BLaER1 treated with 17β-estradiol and CSF1 and Interleukin-3, amounts not matched to agents 10 nM and 100 nM (cell line): ENCODE measurements around the gene PARP14.
"Not testable (repeated sequence)": the region's sequence is repeated elsewhere in the genome, so short reads cannot be mapped to it uniquely, and the experiment has no call there.

ENCODE experiments used
- H3K27ac ChIP-seq, 11 experiments: shearing (Covaris generic); formaldehyde crosslinking; 2 replicates each; pipeline ENCODE4 v1.8.1; 2022
- H3K27me3 ChIP-seq, 11 experiments: shearing (Covaris generic); formaldehyde crosslinking; 2 replicates each; pipeline ENCODE4 v1.8.1; 2022
- H3K36me3 ChIP-seq, 11 experiments: shearing (Covaris generic); formaldehyde crosslinking; 2 replicates each; pipeline ENCODE4 v1.8.1; 2022
- H3K4me1 ChIP-seq, 10 experiments: shearing (Covaris generic); formaldehyde crosslinking; 2 replicates each; pipeline ENCODE4 v1.8.1; 2022
- H3K4me2 ChIP-seq, 11 experiments: shearing (Covaris generic); formaldehyde crosslinking; 2 replicates each; pipeline ENCODE4 v1.8.1; 2022
- H3K4me3 ChIP-seq, 10 experiments: shearing (Covaris generic); formaldehyde crosslinking; 2 replicates each; pipeline ENCODE4 v1.8.1; 2022
- H3K9ac ChIP-seq, 11 experiments: shearing (Covaris generic); formaldehyde crosslinking; 2 replicates each; pipeline ENCODE4 v1.8.1; 2022
- H3K9me3 ChIP-seq, 11 experiments: shearing (Covaris generic); formaldehyde crosslinking; replicated peaks in 1 of 11; 2 replicates each; pipeline ENCODE4 v1.8.1; 2022
- H4K20me1 ChIP-seq, 11 experiments: shearing (Covaris generic); formaldehyde crosslinking; 2 replicates each; pipeline ENCODE4 v1.8.1; 2022
- Cebpa-rat ChIP-seq, 11 experiments: shearing (Covaris generic); IDR thresholded peaks; 2 replicates each; pipeline ENCODE4 v1.8.1; 2022

PARP14 gene

GRCh38 chr3:122697952-122698620 lies 17.4 kb downstream of the PARP14 start:
- Histone ChIP-seq H3K9me3 (no peaks in the 10 kb centered on the region), H3K9ac (no peak overlapping the region), H3K36me3 (peaks cover 0 to 100% (median 99%) of the 10 kb centered on the region in 11 experiments; a peak in 20 of 22 replicates), H3K27ac (no peak overlapping the region), H3K4me1 (peaks cover 0 to 13% (median 8%) of the 10 kb centered on the region in 10 experiments; a peak in 10 of 20 replicates), H3K4me2 (no peak overlapping the region), H3K4me3 (no peak overlapping the region), H3K27me3 (no peaks in the 10 kb centered on the region), H4K20me1 (peaks cover 0 to 37% (median 5%) of the 10 kb centered on the region in 11 experiments; a peak in 6 of 22 replicates)
- TF ChIP-seq Cebpa-rat (IDR thresholded peaks at IDR 0.05) = no peak

- H3K9me3 ChIP-seq = no peaks in the 10 kb centered on the region
- no peak overlapping the region for H3K4me3 ChIP-seq
These were observed 19.6 kb downstream of the PARP14 start for GRCh38 chr3:122700193-122700592.

GRCh38 chr3:122705379-122705778 lies 24.7 kb downstream of the PARP14 start:
- H3K4me3 ChIP-seq = no peak overlapping the region

More at GRCh38 chr3:122700193-122700592, 19.6 kb downstream of the PARP14 start:
- Histone ChIP-seq H3K27ac (no peak overlapping the region), H3K9ac (no peak overlapping the region), H3K4me1 (peaks cover 0 to 5% (median 0%) of the 10 kb centered on the region in 10 experiments; a peak in 4 of 20 replicates), H3K27me3 (no peaks in the 10 kb centered on the region), H4K20me1 (peaks cover 0 to 38% (median 5%) of the 10 kb centered on the region in 11 experiments; a peak in 6 of 22 replicates), H3K36me3 (peaks cover 0 to 100% (median 98%) of the 10 kb centered on the region in 11 experiments; a peak in 20 of 22 replicates), H3K4me2 (no peak overlapping the region)
- no peak for TF ChIP-seq Cebpa-rat (IDR thresholded peaks at IDR 0.05)

GRCh38 chr3:122710616-122711251 lies 30.1 kb downstream of the PARP14 start:
- H3K4me2 ChIP-seq, H3K27ac ChIP-seq, H4K20me1 ChIP-seq, H3K9ac ChIP-seq, H3K4me3 ChIP-seq, H3K27me3 ChIP-seq: not testable (repeated sequence)
- H3K4me1 ChIP-seq = peaks cover 0 to 10% (median 0%) of the 10 kb centered on the region in 10 experiments; a peak in 3 of 20 replicates
- H3K36me3 ChIP-seq = peaks cover 0 to 100% (median 90%) of the 10 kb centered on the region in 11 experiments; a peak in 21 of 22 replicates
- peaks cover 0 to 22% (median 8%) of the 10 kb centered on the region in 11 experiments; a peak in 9 of 22 replicates for H3K9me3 ChIP-seq

More at GRCh38 chr3:122705379-122705778, 24.7 kb downstream of the PARP14 start:
- Histone ChIP-seq H3K9me3 (peaks cover 0 to 14% (median 7%) of the 10 kb centered on the region in 11 experiments; a peak in 9 of 22 replicates), H3K36me3 (peaks cover 0 to 100% (median 96%) of the 10 kb centered on the region in 11 experiments; a peak in 20 of 22 replicates), H4K20me1 (peaks cover 0 to 19% (median 5%) of the 10 kb centered on the region in 11 experiments; a peak in 6 of 22 replicates), H3K27ac (no peak overlapping the region), H3K4me2 (no peak overlapping the region), H3K27me3 (no peaks in the 10 kb centered on the region), H3K9ac (no peak overlapping the region), H3K4me1 (peaks cover 0 to 10% (median 0%) of the 10 kb centered on the region in 10 experiments; a peak in 3 of 20 replicates)
- TF ChIP-seq Cebpa-rat (IDR thresholded peaks at IDR 0.05) = no peak

- H3K27ac ChIP-seq = no peak overlapping the region
- no peak overlapping the region for H3K4me2 ChIP-seq
- H3K9ac ChIP-seq = no peak overlapping the region
- peaks cover 0 to 20% (median 8%) of the 10 kb centered on the region in 11 experiments; a peak in 9 of 22 replicates for H3K9me3 ChIP-seq
- H3K4me3 ChIP-seq = no peak overlapping the region
- H3K27me3 ChIP-seq = no peaks in the 10 kb centered on the region
- no peaks in the 10 kb centered on the region for H4K20me1 ChIP-seq
- H3K36me3 ChIP-seq = peaks cover 0 to 100% (median 93%) of the 10 kb centered on the region in 11 experiments; a peak in 21 of 22 replicates
- no peak for TF ChIP-seq Cebpa-rat (IDR thresholded peaks at IDR 0.05)
- peaks cover 0 to 7% (median 0%) of the 10 kb centered on the region in 10 experiments; a peak in 4 of 20 replicates for H3K4me1 ChIP-seq
These were observed 33.6 kb downstream of the PARP14 start for GRCh38 chr3:122714273-122714672.

GRCh38 chr3:122716667-122717066 lies 36.0 kb downstream of the PARP14 start:
- no peaks in the 10 kb centered on the region for H3K9me3 ChIP-seq
- H4K20me1 ChIP-seq = no peaks in the 10 kb centered on the region
- H3K27me3 ChIP-seq = no peaks in the 10 kb centered on the region
- no peak for TF ChIP-seq Cebpa-rat (IDR thresholded peaks at IDR 0.05)
- H3K4me3 ChIP-seq = no peak overlapping the region
- peaks cover 6 to 100% (median 96%) of the 10 kb centered on the region in 11 experiments for H3K36me3 ChIP-seq
- no peak overlapping the region for H3K27ac ChIP-seq
- no peak overlapping the region for H3K9ac ChIP-seq
- peaks cover 0 to 30% (median 6%) of the 10 kb centered on the region in 10 experiments; a peak in 12 of 20 replicates for H3K4me1 ChIP-seq
- no peak overlapping the region for H3K4me2 ChIP-seq

GRCh38 chr3:122719273-122719921 lies 38.8 kb downstream of the PARP14 start:
- Histone ChIP-seq H3K27ac (peak overlapping the region in 2 of 11 experiments; percentile 19 to 46; a peak in 3 of 22 replicates), H3K4me3 (no peak overlapping the region), H3K9me3 (peaks cover 0 to 16% (median 7%) of the 10 kb centered on the region in 11 experiments; a peak in 17 of 22 replicates), H3K4me2 (peak overlapping the region in 3 of 11 experiments; percentile 68 to 90 (median 86); a peak in 4 of 22 replicates), H4K20me1 (no peaks in the 10 kb centered on the region), H3K4me1 (peaks cover 0 to 42% (median 7%) of the 10 kb centered on the region in 10 experiments; a peak in 12 of 20 replicates), H3K9ac (peak overlapping the region in 1 of 11 experiments; percentile 12; a peak in 2 of 22 replicates), H3K36me3 (peaks cover 32 to 100% (median 97%) of the 10 kb centered on the region in 11 experiments), H3K27me3 (no peaks in the 10 kb centered on the region)
- no peak for TF ChIP-seq Cebpa-rat (IDR thresholded peaks at IDR 0.05)

- H3K4me1 ChIP-seq = peaks cover 0 to 41% (median 7%) of the 10 kb centered on the region in 10 experiments; a peak in 12 of 20 replicates
- H3K27me3 ChIP-seq = no peaks in the 10 kb centered on the region
- no peaks in the 10 kb centered on the region for H4K20me1 ChIP-seq
- peaks cover 8 to 30% (median 21%) of the 10 kb centered on the region in 11 experiments for H3K9me3 ChIP-seq
- no peak overlapping the region for H3K27ac ChIP-seq
- no peak for TF ChIP-seq Cebpa-rat (IDR thresholded peaks at IDR 0.05)
- H3K36me3 ChIP-seq = peaks cover 46 to 96% (median 75%) of the 10 kb centered on the region in 11 experiments
- H3K9ac ChIP-seq = no peak overlapping the region
- no peak overlapping the region for H3K4me2 ChIP-seq
- peak overlapping the region in 1 of 10 experiments; percentile 36; a peak in 1 of 20 replicates for H3K4me3 ChIP-seq
These were observed 44.5 kb downstream of the PARP14 start for GRCh38 chr3:122725106-122725505.
